Peyer's patch (tissue), 4 donors: ENCODE measurements around the gene GPR180. TPM values are rescaled to one million over a fixed set of nuclear protein-coding genes. Genes with fewer than 3 reads are reported as not detected.

Experiments
- DNase-seq, 3 donors: peaks; one replicate each; pipeline ENCODE4 v3.0.0-alpha.2; 2017 to 2019
- H3K27ac ChIP-seq, 4 donors: fragments of 200-600 bp; sonication (generic); one replicate each; pipeline ENCODE4 v1.5.1; 2016 to 2019
- H3K27me3 ChIP-seq, 2 donors: fragments of 200-600 bp; sonication (generic); one replicate each; pipeline ENCODE4 v1.5.1; 2019
- H3K36me3 ChIP-seq, 3 donors: fragments of 200-600 bp; sonication (generic); one replicate each; pipeline ENCODE4 v1.5.1; 2016 to 2019
- H3K4me1 ChIP-seq, 4 donors: fragments of 200-600 bp; sonication (generic); one replicate each; pipeline ENCODE4 v1.5.1; 2016 to 2019
- H3K4me3 ChIP-seq, 4 donors: fragments of 200-600 bp; sonication (generic); 1 replicate in 3 of 4; 2 replicates in 1 of 4; pipeline ENCODE4 v1.5.1; 2016 to 2019; ENCODE audit warnings: mild to moderate bottlenecking in 1 of 4
- H3K9me3 ChIP-seq, 4 donors: fragments of 200-600 bp; sonication (generic); one replicate each; pipeline ENCODE4 v1.5.1; 2016 to 2019; ENCODE audit warnings: mild to moderate bottlenecking in 1 of 4
- POLR2A ChIP-seq, 2 donors: fragments of 450-650 bp; IDR thresholded peaks; one replicate each; pipeline ENCODE4 v1.5.1; 2017; ENCODE audit warnings: antibody characterized with exemption in 2 of 2, mild to moderate bottlenecking in 2 of 2, moderate library complexity in 2 of 2
- total RNA-seq, 4 donors: library from RNA; depleted of rRNA; stranded (reverse); fragments of >200 nt; gene quantifications; one replicate each; pipeline ENCODE4 v1.1.0, GENCODE V29; 2016
- TF ChIP-seq, protein P1 (sequence below), 6 experiments: fragments of 450-650 bp in 4 of 6; fragments of 200-600 bp in 2 of 6; sonication (generic) in 1 of 6; IDR thresholded peaks; one replicate each; pipeline ENCODE4 v1.5.1; 2017 to 2019; ENCODE audit warnings: antibody characterized with exemption in 6 of 6, mild to moderate bottlenecking in 3 of 6, moderate library complexity in 1 of 6

Gene GPR180
- total RNA-seq, 4 donors from 2014 or later: 1.8 to 5.0 (median 3.5) TPM

GRCh38 chr13:94667190-94667589 lies 65.5 kb downstream of the GPR180 start:
- no peak for DNase-seq
- Histone ChIP-seq H3K27ac (no peak overlapping the region), H3K4me1 (no peaks in the 10 kb centered on the region), H3K27me3 (peaks cover 0 to 6% of the 10 kb centered on the region in 2 donors), H3K9me3 (no peaks in the 10 kb centered on the region), H3K4me3 (no peak overlapping the region), H3K36me3 (no peaks in the 10 kb centered on the region)
- TF ChIP-seq POLR2A (IDR thresholded peaks at IDR 0.05): no peak
- TF ChIP-seq, protein P1, sequence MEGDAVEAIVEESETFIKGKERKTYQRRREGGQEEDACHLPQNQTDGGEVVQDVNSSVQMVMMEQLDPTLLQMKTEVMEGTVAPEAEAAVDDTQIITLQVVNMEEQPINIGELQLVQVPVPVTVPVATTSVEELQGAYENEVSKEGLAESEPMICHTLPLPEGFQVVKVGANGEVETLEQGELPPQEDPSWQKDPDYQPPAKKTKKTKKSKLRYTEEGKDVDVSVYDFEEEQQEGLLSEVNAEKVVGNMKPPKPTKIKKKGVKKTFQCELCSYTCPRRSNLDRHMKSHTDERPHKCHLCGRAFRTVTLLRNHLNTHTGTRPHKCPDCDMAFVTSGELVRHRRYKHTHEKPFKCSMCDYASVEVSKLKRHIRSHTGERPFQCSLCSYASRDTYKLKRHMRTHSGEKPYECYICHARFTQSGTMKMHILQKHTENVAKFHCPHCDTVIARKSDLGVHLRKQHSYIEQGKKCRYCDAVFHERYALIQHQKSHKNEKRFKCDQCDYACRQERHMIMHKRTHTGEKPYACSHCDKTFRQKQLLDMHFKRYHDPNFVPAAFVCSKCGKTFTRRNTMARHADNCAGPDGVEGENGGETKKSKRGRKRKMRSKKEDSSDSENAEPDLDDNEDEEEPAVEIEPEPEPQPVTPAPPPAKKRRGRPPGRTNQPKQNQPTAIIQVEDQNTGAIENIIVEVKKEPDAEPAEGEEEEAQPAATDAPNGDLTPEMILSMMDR (IDR thresholded peaks at IDR 0.05): no peak

- no peaks in the 10 kb centered on the region for H3K9me3 ChIP-seq
- DNase-seq: no peak
- no peaks in the 10 kb centered on the region for H3K4me1 ChIP-seq
- no peaks in the 10 kb centered on the region for H3K36me3 ChIP-seq
- no peak overlapping the region for H3K27ac ChIP-seq
- H3K4me3 ChIP-seq: no peak overlapping the region
- TF ChIP-seq, protein P1 (IDR thresholded peaks at IDR 0.05): no peak
- no peak for TF ChIP-seq POLR2A (IDR thresholded peaks at IDR 0.05)
- no peaks in the 10 kb centered on the region for H3K27me3 ChIP-seq
These were observed 70.7 kb downstream of the GPR180 start for GRCh38 chr13:94672400-94672799.

DNA sequence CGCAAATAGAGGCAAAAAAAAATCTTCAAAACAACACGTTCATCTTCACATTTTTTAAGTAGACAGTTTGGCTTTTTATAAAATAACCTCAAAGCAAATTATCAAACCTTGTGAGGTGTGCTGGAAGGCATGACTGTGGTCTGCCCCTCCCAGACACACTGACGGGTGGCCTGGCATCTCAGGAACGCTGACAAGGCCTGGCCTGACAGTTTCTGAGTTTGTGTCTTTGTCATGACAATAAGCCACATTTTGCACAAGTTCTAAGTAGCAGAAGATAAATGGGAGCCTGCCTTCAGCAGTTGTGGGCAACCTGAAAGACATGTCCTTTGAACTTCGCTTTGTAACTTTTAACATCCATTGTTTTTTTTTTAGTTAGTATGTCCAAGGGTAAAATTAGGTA lies 72.2 kb downstream of the GPR180 start:
- Histone ChIP-seq H3K4me3 (no peak overlapping the region), H3K4me1 (no peaks in the 10 kb centered on the region), H3K36me3 (no peaks in the 10 kb centered on the region), H3K9me3 (no peaks in the 10 kb centered on the region), H3K27me3 (no peaks in the 10 kb centered on the region), H3K27ac (no peak overlapping the region)
- no peak for DNase-seq
- TF ChIP-seq, protein P1 (IDR thresholded peaks at IDR 0.05): no peak
- TF ChIP-seq POLR2A (IDR thresholded peaks at IDR 0.05): no peak

DNA sequence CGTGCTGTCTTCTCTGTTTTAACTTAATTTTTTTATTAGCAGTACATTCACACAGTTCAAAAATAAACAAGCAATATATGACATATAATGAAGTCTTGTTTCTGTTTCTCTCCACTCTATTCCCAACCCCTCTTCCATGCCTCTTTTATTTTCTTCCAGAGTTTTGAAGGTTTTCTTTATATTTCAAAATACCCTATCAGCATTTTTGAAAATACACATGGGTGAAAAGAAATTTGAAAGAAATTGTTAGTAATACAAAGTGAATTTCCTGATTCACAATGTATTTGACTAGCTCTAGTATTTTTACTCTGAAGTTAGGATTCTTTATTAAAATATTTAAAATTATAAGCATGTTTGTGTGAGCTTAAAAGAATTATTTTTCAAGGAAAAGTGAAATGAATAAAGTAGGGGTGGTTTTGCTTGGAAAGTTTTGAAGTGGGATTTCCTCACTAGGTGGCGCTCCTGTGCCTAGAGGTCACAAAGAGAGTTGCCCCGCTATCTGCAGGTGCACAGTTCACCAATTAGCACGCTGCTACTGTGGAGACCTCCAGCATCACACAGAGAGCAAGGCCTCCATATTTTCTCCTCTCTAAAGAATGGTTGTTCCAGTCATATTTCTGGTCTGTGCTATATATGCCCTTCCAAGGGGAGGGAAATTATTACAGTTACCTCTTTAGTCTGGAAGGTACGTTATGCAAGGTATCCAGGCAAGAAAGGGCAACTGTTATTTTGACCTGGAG lies 73.1 kb downstream of the GPR180 start:
- H3K36me3 ChIP-seq: no peaks in the 10 kb centered on the region
- H3K27me3 ChIP-seq: no peaks in the 10 kb centered on the region
- DNase-seq: peak in 2 of 3 donors; percentile 26 to 79
- H3K4me1 ChIP-seq: no peaks in the 10 kb centered on the region
- H3K27ac ChIP-seq: no peak overlapping the region
- no peaks in the 10 kb centered on the region for H3K9me3 ChIP-seq
- no peak overlapping the region for H3K4me3 ChIP-seq
- TF ChIP-seq, protein P1 (IDR thresholded peaks at IDR 0.05): peak in 5 of 6 experiments; percentile 7 to 55 (median 49)
- no peak for TF ChIP-seq POLR2A (IDR thresholded peaks at IDR 0.05)

- H3K36me3 ChIP-seq: no peaks in the 10 kb centered on the region
- H3K27ac ChIP-seq: no peak overlapping the region
- H3K4me3 ChIP-seq: no peak overlapping the region
- TF ChIP-seq POLR2A (IDR thresholded peaks at IDR 0.05): no peak
- TF ChIP-seq, protein P1 (IDR thresholded peaks at IDR 0.05): no peak
- no peaks in the 10 kb centered on the region for H3K9me3 ChIP-seq
- H3K4me1 ChIP-seq: no peaks in the 10 kb centered on the region
- H3K27me3 ChIP-seq: no peaks in the 10 kb centered on the region
- no peak for DNase-seq
These were observed 76.1 kb downstream of the GPR180 start for GRCh38 chr13:94677799-94678198.
